ENCODE results near the gene BORA.
"Not testable (repeated sequence)": the region's sequence is repeated elsewhere in the genome, so short reads cannot be mapped to it uniquely, and the experiment has no call there.

BORA gene

GRCh38 chr13:72727417-72728289, at the start of gene BORA, which contains the start of gene MZT1:
Gene BORA, plus strand, starts transcription at chr13:72727923. Its CDS starts 1,018 bp downstream, at chr13:72728941.
Gene MZT1, minus strand, starts transcription at chr13:72727629. Its CDS starts 27 bp downstream, at chr13:72727602.
- DNase-seq = peak; percentile 99

GRCh38 chr13:72678312-72678711, 49.4 kb upstream of the BORA start:
- DNase-seq = no peak

DNA sequence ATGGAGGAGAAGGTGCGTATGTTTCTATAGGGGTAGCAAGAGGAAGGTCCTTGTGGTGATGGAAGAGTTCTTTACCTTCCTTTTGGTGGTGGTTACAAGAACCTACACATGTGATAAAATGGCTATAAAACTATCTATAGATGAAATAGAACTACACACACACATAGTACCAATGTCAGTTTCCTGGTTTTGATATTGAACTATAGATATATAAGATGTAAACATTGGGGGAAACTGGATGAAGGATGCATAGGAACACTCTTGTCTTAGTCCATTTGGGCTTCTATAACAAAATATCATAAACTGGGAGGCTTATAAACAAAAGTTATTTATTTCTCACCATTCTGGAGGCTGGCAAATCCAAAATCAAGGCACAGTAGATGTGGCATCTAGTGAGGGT, 47.4 kb upstream of the BORA start:
- no peak for DNase-seq

GRCh38 chr13:72686766-72687165, 41.0 kb upstream of the BORA start:
- DNase-seq = no peak

DNA sequence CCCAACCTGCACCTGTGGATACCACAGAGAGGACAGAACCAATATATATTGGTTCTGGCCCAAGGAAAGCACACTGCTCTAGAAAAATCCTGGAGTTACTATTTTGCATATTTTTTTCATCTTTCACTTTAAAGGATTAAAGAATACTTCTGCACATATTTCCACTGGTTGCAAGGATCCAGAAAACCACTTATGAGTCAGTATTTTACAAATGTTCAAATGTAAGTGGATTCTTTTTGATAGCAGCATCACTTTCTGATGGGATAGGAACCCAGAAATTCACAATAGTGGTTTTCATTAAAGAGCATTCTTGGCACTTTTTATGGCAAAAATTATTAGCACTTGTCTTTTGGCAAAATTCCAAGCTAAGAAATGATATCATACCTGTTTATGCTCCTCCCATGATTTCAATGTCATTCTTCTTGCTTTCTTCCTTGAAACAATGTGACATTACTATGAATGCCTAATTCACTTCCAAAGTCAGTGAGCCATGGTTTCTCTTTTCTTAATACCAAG, 38.5 kb upstream of the BORA start:
- no peak for DNase-seq

DNA sequence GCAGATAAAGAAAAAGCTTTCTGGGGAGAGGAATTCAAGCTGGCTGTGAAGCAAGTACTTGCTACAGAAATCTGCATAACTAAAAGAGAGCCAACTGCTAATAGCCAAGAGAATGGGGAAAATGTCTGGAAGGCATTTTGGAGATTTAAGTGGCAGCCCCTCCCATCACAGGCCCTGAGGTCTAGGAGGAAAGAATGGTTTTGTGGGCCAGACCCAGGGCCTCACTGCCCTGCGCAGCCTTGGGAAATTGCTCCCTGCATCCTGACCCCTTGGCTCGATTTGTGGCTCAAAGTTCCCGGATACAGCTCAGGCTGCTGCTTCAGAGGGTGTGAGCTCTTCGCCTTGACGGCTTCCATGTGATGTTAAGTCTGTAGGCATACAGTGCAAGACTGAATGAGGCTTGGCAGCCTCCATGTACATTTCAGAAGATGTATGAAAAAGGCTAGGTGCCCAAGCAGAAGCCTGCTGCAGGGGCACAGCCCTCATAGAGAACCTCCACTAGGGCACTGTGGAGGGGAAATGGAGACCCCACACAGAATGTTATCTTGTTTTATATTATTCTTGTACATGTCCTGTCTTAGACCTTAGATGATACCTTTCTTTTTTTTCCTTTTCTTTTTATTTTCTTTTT, 34.7 kb upstream of the BORA start:
- DNase-seq = no peak

- no peak for DNase-seq
Measured at GRCh38 chr13:72693832-72694231, 33.9 kb upstream of the BORA start.

DNA sequence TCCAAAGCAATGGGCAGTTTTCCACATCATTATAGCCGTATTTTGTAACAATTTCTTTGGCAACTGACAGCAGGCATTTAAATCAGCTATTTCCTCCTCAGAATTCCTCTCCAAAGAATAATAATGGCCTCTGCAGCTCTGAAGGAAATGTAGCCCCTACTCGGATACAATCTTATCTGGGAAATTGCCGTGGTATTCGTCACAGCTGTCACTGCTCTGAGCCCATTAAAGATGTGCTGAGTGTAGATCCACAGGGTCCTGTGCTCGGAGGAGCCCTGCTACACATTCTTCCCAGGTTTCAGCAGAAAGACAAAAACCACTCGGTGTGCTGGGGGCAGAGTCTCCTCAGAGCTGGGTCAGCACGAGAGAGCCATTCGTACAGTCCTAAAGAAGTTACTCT, 33.4 kb upstream of the BORA start:
- DNase-seq = no peak

GRCh38 chr13:72696579-72696978, 31.1 kb upstream of the BORA start:
- DNase-seq = no peak

DNA sequence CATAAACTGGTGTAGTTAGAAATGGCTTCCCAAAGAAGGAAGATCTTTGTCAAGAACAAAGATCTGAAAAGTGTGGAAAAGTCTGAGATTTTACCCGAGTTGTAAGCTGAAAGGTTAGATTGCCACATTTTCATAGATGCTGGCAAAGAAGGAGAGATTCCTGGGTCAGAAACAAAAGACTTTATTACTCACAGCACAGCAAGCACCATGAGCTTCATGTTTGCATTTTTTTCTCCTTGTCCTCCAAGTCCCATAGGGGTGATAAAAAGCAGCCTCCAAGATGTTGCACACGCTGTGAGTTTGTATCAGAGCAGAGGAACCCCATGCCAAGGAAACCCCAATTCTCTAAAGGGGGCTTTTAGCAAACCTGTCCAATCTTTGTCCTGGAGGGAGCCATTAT, 29.6 kb upstream of the BORA start:
- no peak for DNase-seq

DNA sequence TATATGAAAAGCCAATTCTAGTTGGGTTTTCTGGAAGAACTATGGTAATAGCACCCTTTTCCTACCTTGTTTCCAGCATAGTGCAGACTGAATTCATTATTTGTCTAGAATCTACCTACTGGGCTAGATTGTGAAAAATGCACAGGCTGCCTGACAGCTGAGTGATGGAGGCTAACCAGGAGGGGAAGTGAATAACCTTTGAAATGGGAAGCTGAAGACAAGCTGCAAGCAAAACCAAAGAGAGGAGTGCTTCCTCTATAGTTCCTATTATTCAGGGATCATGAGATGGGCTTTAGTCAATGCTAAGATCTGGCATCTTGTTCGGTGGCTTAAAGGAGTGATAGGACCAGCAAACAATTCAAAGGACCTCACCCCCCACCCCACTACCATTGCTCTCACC, 27.2 kb upstream of the BORA start:
- DNase-seq = no peak

GRCh38 chr13:72716776-72717175, 10.9 kb upstream of the BORA start:
- DNase-seq = no peak

GRCh38 chr13:72726185-72726584, 1.5 kb upstream of the BORA start:
- DNase-seq = not testable (repeated sequence)

- peak; percentile 56 for DNase-seq
Measured at GRCh38 chr13:72726726-72727416, 852 bp upstream of the BORA start.

DNA sequence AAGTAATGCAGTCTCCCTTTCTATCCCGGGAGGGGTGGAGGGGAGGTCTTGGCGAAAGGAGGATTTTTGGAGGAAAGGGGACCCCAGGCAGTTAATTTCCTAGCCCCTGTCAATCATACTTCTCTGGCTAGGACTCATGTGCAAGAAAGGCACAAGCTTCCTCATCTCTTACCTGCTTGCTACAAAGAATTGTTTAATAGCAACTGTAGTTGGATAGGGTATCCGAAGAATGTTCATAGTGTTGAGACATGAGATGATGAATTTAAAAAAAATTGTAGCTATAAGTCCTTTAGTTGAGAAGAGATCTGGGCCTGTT, 525 bp downstream of the BORA start:
- DNase-seq = no peak

DNA sequence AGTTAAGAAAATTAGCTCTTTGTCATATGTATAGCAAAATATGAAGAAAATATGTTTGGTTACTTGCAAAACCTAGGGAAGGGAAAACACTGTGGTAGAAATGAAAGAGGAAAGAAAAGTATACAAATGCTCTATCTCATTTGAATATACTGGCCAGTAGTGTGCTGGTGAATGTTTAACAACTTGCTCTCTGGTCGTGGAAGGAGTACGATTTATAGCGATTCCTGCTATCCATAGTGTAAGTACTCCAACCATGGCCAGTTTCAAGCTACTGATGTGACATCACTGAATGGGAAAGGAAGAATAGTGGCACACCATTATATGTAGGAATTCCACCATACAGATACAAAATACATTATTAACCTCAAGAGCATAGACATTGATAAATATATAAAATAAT, 9.3 kb downstream of the BORA start:
- DNase-seq = peak; percentile 84

GRCh38 chr13:72740015-72740414, 12.3 kb downstream of the BORA start:
- no peak for DNase-seq

- no peak for DNase-seq
Measured at GRCh38 chr13:72745260-72745659, 17.5 kb downstream of the BORA start.

DNA sequence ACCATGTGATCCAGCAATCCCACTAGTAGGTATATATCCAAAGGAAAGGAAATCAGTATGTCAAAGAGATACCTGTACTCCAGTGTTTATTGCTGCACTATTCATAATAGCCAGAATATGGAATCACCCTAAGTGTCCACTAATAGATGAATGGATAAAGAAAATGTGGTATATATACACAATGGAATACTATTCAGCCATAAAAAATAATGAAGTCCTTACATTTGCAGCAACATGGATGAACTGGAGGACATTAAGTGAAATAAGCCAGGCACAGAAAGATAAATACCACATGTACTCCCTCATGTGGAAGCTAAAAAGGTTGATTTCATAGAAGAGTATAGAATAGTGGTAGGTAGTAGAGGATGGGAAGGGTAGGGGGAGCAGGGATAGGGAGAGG, 23.5 kb downstream of the BORA start:
- no peak for DNase-seq

- no peak for DNase-seq
Measured at GRCh38 chr13:72754111-72754510, 26.4 kb downstream of the BORA start.

GRCh38 chr13:72757792-72758535, 30.2 kb downstream of the BORA start:
- no peak for DNase-seq

DNA sequence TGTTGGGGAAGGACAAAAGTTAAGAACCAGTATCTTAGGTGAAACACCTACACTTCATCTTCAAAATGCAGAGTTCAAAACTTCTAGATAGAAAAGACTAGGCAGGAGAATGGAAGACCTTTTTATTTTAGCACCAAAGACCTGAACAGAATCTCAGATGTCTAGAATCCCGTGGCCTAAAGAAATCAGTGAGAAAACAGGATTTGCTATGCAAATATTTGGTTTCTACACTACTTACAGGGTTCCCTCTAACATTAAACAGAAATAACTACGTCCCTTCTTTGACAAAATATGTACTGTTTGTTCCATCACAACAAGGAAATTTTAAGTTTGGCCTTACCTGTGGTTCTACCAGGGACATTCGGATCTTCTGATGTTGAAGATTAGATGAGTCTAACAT, 32.5 kb downstream of the BORA start:
- DNase-seq = no peak

- DNase-seq = no peak
Measured at GRCh38 chr13:72763411-72763810, 35.7 kb downstream of the BORA start.
